Activated T-helper 17 cell treated with anti-CD3 and anti-CD28 coated beads, Interleukin-2, amount 50 U/mL, for 72 hours (primary cell): ENCODE measurements around the gene SLC35A2. TPM values are rescaled to one million over a fixed set of nuclear protein-coding genes. Genes with fewer than 3 reads are reported as not detected.

Experiments
- ATAC-seq: fragments of 150-1000 bp; cut with Tn5 transposase; replicated peaks from 2 replicates; pipeline ENCODE4 v1.10.0; 2021; ENCODE audit warnings: mild to moderate bottlenecking, moderate library complexity
- H3K27ac Mint-ChIP-seq: one replicate; pipeline ENCODE4 v1.8.0; 2022; ENCODE audit warnings: mixed read lengths
- H3K27me3 Mint-ChIP-seq: one replicate; pipeline ENCODE4 v1.8.0; 2022; ENCODE audit warnings: mixed read lengths
- H3K36me3 Mint-ChIP-seq: one replicate; pipeline ENCODE4 v1.8.0; 2022; ENCODE audit warnings: low read depth, mild to moderate bottlenecking, mixed read lengths
- H3K4me1 Mint-ChIP-seq: one replicate; pipeline ENCODE4 v1.8.0; 2022; ENCODE audit warnings: mixed read lengths
- H3K4me3 Mint-ChIP-seq: one replicate; pipeline ENCODE4 v1.8.0; 2022; ENCODE audit warnings: mild to moderate bottlenecking, mixed read lengths
- H3K9me3 Mint-ChIP-seq: one replicate; pipeline ENCODE4 v1.8.0; 2022; ENCODE audit warnings: mixed read lengths
- total RNA-seq, 2 donors: library from RNA; stranded (reverse); gene quantifications; one replicate each; pipeline ENCODE4 v1.2.3, GENCODE V29; 2022

Gene SLC35A2
- 10 to 100 TPM; 24.6 to 32.8 TPM for total RNA-seq

DNA sequence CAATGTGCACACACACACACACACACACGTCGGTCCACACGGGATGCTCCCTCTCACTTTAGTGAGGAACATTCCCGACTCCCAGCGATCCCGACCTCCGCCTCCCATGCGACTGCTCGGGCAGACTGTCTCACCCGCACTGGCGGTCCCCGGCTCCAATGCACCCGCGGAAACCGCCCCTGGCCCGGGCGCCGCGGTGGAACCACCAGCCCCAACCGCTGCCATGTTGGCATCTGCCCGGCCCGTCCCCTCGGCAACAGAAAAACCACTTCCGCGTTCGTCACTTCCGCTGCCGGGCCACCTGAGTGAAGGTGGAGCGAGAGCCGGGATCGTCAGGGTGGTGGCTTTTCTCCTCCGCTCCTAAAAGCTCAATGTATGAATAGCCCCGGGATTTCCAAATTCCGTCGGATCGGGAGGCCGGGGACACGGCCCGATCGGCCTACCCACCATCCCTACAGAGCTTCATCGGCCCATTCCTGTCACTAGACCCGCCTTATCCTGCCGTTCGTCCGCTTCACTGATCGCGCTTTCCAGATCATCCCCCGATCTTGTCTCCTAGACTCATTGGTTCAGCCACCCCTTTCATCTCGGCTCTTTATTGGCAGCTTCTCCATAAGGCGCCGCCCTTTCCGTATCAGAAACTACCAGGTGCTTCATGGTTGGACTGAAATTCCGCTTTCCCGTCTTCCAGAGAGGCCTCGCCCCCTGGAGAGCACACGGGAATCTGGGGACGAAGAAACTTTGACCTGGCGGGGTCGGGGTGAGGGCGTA, at the start of gene SLC35A2:
Gene SLC35A2, minus strand, starts transcription at position 235 of the 771 bp plus-strand sequence. Its CDS starts 10 bp downstream, at position 225.
- H3K36me3 Mint-ChIP-seq = peaks cover 77% of the 10 kb centered on the region
- ATAC-seq = peak; percentile 59

DNA sequence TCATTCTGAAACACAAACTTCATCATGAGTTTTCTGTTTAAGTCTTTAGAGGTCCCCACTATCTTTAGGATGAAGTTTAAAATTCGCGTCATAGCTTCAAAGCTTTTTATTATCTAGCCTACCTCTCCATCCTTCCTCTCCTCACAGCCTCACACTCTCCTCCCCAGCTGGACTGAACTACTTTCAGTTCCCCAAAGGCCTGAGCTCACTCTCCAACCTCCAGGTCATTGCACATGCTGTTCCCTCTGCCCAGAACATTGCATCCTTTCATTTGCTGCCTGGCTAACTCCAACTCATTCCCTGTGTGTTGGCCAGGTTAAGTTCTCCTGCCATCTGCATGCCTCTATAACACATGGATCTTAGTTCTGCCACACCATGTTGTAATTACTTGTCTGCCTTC, 48.8 kb upstream of the SLC35A2 start:
- Mint-ChIP-seq H3K27ac (peak overlapping the region; percentile 83), H3K4me1 (peaks cover 7% of the 10 kb centered on the region), H3K9me3 (no peaks in the 10 kb centered on the region), H3K36me3 (peaks cover 25% of the 10 kb centered on the region), H3K4me3 (peak overlapping the region; percentile 95), H3K27me3 (no peaks in the 10 kb centered on the region)
- ATAC-seq = no peak

More for the DNA sequence above, at the start of gene SLC35A2:
- H3K27me3 Mint-ChIP-seq = no peaks in the 10 kb centered on the region
- H3K4me1 Mint-ChIP-seq = peaks cover 22% of the 10 kb centered on the region
- H3K4me3 Mint-ChIP-seq = peak within 1 kb of the TSS; percentile 97
- H3K27ac Mint-ChIP-seq = peak within 1 kb of the TSS; percentile 98
- no peaks in the 10 kb centered on the region for H3K9me3 Mint-ChIP-seq

DNA sequence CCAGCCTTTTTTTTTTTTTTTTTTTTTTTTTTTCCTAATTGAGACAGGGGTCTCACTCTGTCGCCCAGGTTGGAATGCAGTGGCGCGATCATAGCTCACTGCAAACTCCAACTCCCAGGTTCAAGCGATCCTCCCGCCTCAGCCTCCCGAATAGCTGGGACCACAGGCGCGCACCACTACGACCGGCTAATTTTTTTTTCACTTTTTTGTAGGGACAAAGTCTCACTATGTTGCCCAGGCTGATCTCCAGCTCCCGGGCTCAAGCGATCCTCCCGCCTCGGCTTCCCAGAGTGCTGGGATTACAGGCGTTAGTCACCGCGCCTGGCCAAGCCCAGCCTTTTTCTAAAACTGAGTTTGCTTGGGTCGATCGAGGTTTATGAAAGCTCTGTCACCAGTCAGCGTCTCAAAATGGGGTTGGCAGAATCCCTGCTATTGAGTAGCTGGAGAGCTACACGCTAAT, 47.2 kb upstream of the SLC35A2 start:
- H3K4me1 Mint-ChIP-seq = peaks cover 12% of the 10 kb centered on the region
- H3K4me3 Mint-ChIP-seq = peak overlapping the region; percentile 95
- no peaks in the 10 kb centered on the region for H3K27me3 Mint-ChIP-seq
- H3K36me3 Mint-ChIP-seq = peaks cover 40% of the 10 kb centered on the region
- ATAC-seq = peak; percentile 10
- no peaks in the 10 kb centered on the region for H3K9me3 Mint-ChIP-seq
- H3K27ac Mint-ChIP-seq = peak overlapping the region; percentile 99

DNA sequence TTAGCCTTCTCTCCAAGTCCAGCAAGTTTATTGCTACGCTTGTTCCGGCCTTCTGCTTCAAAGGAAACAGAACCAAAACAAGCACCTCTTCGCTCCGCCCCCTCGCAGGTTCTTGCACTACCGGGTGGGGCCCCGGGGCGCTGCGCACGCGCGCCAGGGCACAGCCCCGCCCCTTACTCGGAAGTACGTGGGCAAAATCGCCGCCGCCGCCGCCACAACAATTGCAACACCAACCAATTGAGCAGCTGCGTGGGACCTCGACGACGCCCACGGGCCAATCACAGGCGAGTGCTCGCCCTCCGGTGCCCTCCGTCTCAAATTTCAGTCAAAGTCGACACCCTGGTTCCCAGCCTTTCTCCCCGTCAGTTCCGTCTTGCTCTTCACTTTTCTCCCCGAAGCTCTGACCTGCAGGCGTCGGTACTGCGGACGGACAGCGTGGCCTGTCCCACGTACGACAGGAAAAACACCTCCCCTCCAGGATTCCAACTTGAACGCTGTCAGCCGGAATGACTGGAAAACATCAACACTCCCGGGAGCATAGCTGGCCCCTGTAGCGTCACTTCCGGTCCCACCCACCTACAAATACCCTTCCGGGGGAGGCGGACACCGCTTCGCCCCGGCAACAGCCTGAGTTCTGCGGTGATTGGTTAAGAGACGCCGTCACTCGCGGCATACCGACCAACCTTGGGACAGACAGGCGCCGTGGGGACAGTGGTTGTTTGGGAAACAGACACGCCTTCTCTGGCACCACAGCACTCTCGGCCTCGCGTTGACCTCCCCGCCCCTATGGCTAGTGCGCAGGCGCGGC, 46.6 kb upstream of the SLC35A2 start:
- Mint-ChIP-seq H3K9me3 (no peaks in the 10 kb centered on the region), H3K4me1 (peaks cover 12% of the 10 kb centered on the region), H3K36me3 (peaks cover 46% of the 10 kb centered on the region), H3K4me3 (peak overlapping the region; percentile 95), H3K27ac (peak overlapping the region; percentile 99), H3K27me3 (no peaks in the 10 kb centered on the region)
- ATAC-seq = peak; percentile 91

DNA sequence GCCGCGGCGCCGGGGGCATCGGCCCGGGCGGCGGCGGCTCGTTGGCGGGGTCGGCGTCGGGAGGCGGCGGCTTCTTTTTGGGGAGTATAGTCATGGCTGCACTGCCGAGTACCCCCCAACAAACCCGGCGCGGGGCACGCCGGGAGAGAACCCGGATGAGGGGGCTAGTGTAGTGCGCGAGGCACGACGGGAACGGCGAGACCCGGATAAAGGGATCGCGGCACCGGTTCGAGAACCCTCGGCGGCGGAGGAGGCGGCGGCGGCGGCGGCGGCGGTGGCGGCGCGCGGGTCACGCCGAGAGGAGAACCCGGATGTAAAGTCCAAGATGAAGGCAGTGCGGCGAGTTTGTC, 46.0 kb upstream of the SLC35A2 start, which contains the start of gene OTUD5:
Gene OTUD5, minus strand, starts transcription at position 131 of the 350 bp plus-strand sequence. Its CDS starts 37 bp downstream, at position 94.
- Mint-ChIP-seq H3K4me1 (peaks cover 12% of the 10 kb centered on the region), H3K27ac (peak within 1 kb of the TSS; percentile 99), H3K9me3 (no peaks in the 10 kb centered on the region), H3K27me3 (no peaks in the 10 kb centered on the region), H3K4me3 (peak within 1 kb of the TSS; percentile 95), H3K36me3 (peaks cover 49% of the 10 kb centered on the region)
- peak; percentile 52 for ATAC-seq

DNA sequence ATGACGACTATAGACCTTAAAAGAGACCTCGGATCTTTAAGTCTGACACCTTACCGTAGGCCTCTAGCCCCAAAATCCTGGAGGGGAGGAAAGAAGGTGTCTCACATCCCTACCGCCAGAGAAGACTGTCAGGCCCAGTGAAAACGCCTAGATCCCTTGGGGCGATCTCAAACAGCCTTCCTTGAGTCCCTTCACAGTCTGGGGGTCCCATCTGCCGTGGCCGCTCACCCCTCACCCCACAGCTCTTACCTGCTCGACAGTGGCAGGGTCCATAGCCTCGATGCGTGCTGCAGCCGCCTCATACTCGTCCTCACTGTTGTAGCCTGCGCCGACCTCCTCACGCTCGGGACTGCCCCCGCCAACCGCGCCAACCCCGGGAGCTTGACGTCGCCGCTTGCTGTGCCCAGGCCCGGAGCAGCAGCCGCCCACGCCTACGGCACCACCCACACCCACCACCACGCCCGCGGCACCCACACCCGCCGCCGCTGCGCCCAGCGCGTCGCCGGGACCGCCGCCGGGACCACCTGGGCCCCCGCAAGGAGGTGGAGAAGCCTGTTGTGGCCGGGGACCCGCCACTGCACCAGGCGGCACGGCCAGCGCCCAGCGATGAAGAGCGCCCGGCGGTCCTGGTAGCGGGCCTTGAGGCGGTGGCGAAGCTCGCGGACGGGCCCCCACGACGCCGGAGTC, 45.4 kb upstream of the SLC35A2 start:
- peak; percentile 15 for ATAC-seq
- H3K36me3 Mint-ChIP-seq = peaks cover 55% of the 10 kb centered on the region
- peaks cover 12% of the 10 kb centered on the region for H3K4me1 Mint-ChIP-seq
- peak overlapping the region; percentile 78 for H3K27ac Mint-ChIP-seq
- no peaks in the 10 kb centered on the region for H3K27me3 Mint-ChIP-seq
- peak overlapping the region; percentile 95 for H3K4me3 Mint-ChIP-seq
- no peaks in the 10 kb centered on the region for H3K9me3 Mint-ChIP-seq

DNA sequence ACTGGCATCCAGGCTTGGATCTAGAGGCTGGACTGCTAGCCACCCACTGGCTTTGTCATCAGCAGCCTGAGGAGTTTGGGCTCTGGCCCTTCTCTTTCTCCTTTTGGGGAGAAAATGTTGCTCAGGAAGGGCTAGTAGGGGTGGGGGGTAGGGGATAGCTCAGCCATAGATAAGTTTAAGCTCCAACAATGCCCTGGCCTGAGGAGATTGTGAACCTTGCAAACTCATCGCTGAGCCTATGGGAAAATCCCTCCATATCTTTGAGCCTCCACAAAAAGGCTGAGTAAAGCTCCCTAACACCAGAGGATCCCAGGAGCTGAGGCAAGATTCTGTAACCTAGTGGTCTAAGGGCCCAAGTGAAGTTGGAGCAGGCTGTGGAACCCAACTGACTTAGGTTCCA, 37.1 kb upstream of the SLC35A2 start:
- Mint-ChIP-seq H3K27me3 (no peaks in the 10 kb centered on the region), H3K4me1 (peaks cover 13% of the 10 kb centered on the region), H3K27ac (no peak overlapping the region), H3K9me3 (no peaks in the 10 kb centered on the region), H3K36me3 (peaks cover 68% of the 10 kb centered on the region), H3K4me3 (no peak overlapping the region)
- no peak for ATAC-seq

DNA sequence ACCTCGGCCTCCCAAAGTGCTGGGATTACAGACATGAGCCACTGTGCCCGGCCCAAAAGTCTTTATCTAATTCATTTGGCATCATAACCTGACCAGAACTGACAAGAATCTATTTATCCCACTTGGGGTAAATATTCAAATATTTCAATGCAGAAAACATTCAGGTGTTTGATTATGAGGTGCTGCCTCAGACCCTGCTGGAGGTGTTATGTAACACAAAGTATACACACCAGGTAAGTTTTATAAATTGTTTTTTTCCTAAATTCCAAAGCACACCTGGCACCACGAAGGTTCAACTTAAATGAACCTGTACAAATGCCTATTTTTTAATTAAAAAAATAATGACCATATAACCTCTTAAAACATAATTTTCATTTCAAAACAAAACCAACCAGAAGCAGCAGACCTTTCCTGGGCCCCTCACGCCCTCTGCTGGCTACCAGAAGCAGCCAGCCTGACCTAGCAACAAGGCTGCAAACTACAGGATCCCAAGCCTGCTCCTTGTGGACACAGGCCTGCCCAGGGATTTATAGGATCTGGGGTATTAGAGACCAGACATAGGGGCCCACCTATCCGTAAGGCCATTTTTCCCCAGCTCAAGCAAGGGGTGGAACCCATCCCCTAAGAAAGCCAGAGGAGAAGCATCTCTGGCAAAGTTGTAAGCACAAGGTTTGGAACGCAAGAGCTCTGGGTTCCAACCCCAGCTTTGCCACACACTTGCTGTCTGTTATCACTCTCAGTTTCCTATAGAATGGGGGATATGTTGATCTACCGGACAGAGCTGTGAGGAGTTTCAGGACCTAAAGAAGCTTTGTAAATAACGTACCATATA, 34.3 kb upstream of the SLC35A2 start:
- Mint-ChIP-seq H3K27me3 (no peaks in the 10 kb centered on the region), H3K4me3 (peak overlapping the region; percentile 55), H3K36me3 (peaks cover 69% of the 10 kb centered on the region), H3K9me3 (no peaks in the 10 kb centered on the region), H3K27ac (peak overlapping the region; percentile 73), H3K4me1 (peaks cover 30% of the 10 kb centered on the region)
- no peak for ATAC-seq

DNA sequence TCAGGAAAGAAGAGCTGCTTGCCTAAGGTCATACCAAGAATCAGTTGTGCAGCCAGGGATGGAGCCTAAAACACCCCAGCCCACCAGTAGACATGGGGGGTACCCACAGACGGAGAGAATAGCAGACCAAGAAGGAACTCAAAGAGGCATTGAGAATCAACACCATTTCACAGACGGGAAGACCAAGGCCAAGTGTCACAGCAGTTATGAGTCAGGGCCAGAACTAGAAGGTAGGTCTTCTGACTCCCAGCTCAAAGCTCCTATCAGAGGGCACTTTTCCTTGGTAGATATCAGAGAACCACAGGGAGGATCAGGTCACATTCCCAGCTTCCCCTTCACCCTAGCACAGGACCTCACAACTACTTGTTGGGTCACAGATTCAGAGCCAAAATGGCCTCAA, 31.4 kb upstream of the SLC35A2 start:
- Mint-ChIP-seq H3K4me1 (peaks cover 42% of the 10 kb centered on the region), H3K4me3 (peak overlapping the region; percentile 93), H3K36me3 (peaks cover 85% of the 10 kb centered on the region), H3K9me3 (no peaks in the 10 kb centered on the region), H3K27me3 (no peaks in the 10 kb centered on the region), H3K27ac (peak overlapping the region; percentile 96)
- peak; percentile 23 for ATAC-seq

DNA sequence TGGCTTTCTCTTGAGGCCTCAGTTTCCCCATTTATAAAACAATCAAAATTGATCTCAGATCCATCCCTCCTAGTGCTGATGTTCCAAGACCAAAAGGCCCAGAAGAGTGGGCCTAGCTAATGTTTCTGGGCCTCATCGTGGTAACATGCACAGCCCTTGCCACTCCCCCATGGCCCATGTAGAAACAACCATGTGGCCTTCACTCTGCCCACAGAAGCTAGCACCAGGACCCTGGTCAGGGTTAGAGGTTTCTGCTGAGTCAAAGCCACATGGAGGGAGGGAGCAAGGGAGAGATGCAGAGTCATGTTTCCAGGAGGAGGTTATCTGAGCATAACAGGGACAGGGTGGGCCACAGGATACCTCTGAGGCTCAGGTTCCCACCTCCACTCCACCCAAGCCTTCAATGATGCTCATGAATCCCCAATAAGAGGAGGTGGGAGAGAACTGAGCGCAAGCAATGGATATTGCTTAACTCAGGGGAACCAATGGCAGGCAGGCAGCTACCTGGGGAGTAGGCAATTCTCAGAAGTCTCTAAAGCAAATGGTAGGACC, 29.0 kb upstream of the SLC35A2 start:
- H3K4me1 Mint-ChIP-seq = peaks cover 41% of the 10 kb centered on the region
- H3K27ac Mint-ChIP-seq = peak overlapping the region; percentile 96
- H3K9me3 Mint-ChIP-seq = no peaks in the 10 kb centered on the region
- H3K4me3 Mint-ChIP-seq = peak overlapping the region; percentile 93
- H3K36me3 Mint-ChIP-seq = peaks cover 91% of the 10 kb centered on the region
- no peaks in the 10 kb centered on the region for H3K27me3 Mint-ChIP-seq
- no peak for ATAC-seq

DNA sequence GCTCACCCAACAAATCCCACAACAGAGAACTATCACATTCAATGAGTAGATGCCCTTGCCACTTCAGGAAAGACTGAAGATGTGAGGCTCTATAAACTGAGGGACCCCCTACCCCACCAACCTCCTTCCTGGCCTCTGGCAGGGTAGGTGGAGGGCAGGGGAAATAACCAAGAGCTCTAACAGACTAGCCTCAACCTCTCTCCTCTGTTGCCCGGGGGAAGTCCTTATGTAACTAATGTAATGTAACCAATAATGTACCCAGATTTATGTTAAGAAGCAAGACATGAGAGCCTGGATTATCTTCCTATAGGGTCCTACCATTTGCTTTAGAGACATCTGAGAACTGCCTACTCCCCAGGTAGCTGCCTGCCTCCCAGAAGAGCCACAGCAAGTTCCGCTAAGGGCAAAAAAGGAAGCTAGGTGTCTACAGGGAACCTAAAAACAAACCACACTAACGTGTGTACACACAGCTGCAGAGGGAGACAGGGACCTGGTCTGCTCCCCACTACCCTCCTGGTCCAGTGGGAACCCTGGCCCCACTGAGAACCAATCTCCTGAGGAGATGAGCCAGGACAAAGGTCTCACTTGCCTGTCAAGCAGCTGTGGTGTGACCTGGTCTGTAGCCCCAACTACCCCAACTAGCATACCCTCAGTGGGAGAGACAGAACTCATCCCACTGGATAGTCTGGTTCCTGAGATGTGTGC, 28.2 kb upstream of the SLC35A2 start:
- no peaks in the 10 kb centered on the region for H3K27me3 Mint-ChIP-seq
- ATAC-seq = no peak

DNA sequence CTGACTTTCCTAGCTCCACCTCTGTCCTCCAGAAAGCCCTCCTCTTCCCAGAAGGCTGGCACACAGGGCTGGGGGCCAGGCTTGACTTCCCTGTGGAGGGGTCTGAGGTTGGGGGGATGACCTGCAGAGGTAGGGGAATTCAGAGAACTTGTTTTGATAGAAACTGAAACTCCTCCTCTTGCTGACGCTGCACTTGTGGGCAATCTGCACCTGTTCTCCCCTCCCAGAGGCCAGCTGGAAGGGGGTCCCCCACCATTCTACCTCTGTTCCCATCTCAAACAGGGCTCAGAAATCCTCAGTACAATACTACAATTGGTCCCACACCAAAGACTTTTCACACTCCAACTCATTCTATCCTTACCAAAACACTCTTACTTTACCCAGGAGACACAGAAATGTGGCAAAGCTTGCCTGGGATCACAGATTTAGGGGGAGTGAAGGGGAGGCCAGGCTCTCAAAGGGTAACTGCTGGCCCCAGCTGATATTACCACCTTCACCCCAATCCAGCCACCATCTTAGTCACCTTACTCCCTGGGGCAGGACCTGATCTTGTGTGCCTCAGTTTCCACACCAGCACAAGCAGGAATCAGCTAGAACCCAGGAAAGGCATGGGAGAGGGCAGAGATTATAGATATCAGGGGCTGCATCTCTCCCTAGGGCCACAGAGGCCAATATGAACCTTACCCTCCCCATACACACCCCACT, 27.4 kb upstream of the SLC35A2 start:
- H3K27ac Mint-ChIP-seq = peak overlapping the region; percentile 96
- H3K27me3 Mint-ChIP-seq = no peaks in the 10 kb centered on the region
- peaks cover 98% of the 10 kb centered on the region for H3K36me3 Mint-ChIP-seq
- H3K4me3 Mint-ChIP-seq = peak overlapping the region; percentile 93
- ATAC-seq = peak; percentile 53
- H3K9me3 Mint-ChIP-seq = no peaks in the 10 kb centered on the region
- peaks cover 49% of the 10 kb centered on the region for H3K4me1 Mint-ChIP-seq

More for the DNA sequence above, 28.2 kb upstream of the SLC35A2 start:
- peak overlapping the region; percentile 93 for H3K4me3 Mint-ChIP-seq
- H3K9me3 Mint-ChIP-seq = no peaks in the 10 kb centered on the region
- H3K4me1 Mint-ChIP-seq = peaks cover 46% of the 10 kb centered on the region
- peaks cover 98% of the 10 kb centered on the region for H3K36me3 Mint-ChIP-seq
- H3K27ac Mint-ChIP-seq = peak overlapping the region; percentile 96
